ENCODE measurements around the gene LAMTOR4. TPM values are rescaled to one million over a fixed set of nuclear protein-coding genes. Genes with fewer than 3 reads are reported as not detected.

LAMTOR4 gene
- total RNA-seq, 4 donors from 2014 or later, result 53.3 to 197 (median 115) TPM

- no peaks in the 10 kb centered on the region for H3K27me3 ChIP-seq
- no peaks in the 10 kb centered on the region for H3K36me3 ChIP-seq
- H3K4me1 ChIP-seq, result peaks cover 0 to 17% of the 10 kb centered on the region in 2 donors
- no peak overlapping the region for H3K27ac ChIP-seq
- no peak for DNase-seq
- no peak for TF ChIP-seq POLR2A (IDR thresholded peaks at IDR 0.05)
- TF ChIP-seq CTCF (IDR thresholded peaks at IDR 0.05), result no peak
- no peak overlapping the region for H3K4me3 ChIP-seq
- intact Hi-C loops (cut with DNase I; ENCODE audit: low total_unique reads), result no loop called here
- no peaks in the 10 kb centered on the region for H3K9me3 ChIP-seq
Observed at GRCh38 chr7:100102950-100103840, 45.5 kb upstream of the LAMTOR4 start.

DNA sequence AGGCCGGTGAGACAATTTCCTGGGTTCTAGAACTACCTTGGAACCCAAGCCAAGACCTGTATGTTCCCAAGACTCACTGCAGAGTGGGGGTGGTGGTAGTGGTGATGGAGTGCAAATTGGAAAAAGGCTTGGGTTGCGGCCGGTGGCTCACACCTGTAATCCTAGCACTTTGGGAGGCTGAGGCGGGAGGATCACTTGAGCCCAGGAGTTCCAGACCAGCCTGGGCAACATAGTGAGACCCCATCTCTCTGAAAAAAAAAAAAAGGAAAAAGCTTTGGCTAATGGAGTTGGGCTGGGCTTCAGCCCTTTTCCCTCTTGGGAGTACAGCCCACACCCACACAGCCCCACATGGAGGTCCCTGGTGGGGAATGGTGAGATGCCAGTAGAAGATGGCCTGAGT is 43.2 kb upstream of the LAMTOR4 start:
- no peaks in the 10 kb centered on the region for H3K27me3 ChIP-seq
- H3K36me3 ChIP-seq, result no peaks in the 10 kb centered on the region
- no peak overlapping the region for H3K27ac ChIP-seq
- H3K4me3 ChIP-seq, result no peak overlapping the region
- peaks cover 0 to 5% of the 10 kb centered on the region in 2 donors for H3K4me1 ChIP-seq
- no peak for DNase-seq
- no peaks in the 10 kb centered on the region for H3K9me3 ChIP-seq
- TF ChIP-seq CTCF (IDR thresholded peaks at IDR 0.05) (no peak), POLR2A (IDR thresholded peaks at IDR 0.05) (no peak)
- intact Hi-C loops (cut with DNase I; ENCODE audit: low total_unique reads), result no loop called here

- DNase-seq, result no peak
- Histone ChIP-seq H3K4me3 (no peak overlapping the region), H3K36me3 (no peaks in the 10 kb centered on the region), H3K27me3 (no peaks in the 10 kb centered on the region), H3K27ac (no peak overlapping the region), H3K9me3 (no peaks in the 10 kb centered on the region), H3K4me1 (peaks cover 0 to 5% of the 10 kb centered on the region in 2 donors)
- no peak for TF ChIP-seq POLR2A (IDR thresholded peaks at IDR 0.05)
- TF ChIP-seq CTCF (IDR thresholded peaks at IDR 0.05), result no peak
- intact Hi-C loops (cut with DNase I; ENCODE audit: low total_unique reads), result no loop called here
Observed at GRCh38 chr7:100106633-100107032, 42.1 kb upstream of the LAMTOR4 start.

DNA sequence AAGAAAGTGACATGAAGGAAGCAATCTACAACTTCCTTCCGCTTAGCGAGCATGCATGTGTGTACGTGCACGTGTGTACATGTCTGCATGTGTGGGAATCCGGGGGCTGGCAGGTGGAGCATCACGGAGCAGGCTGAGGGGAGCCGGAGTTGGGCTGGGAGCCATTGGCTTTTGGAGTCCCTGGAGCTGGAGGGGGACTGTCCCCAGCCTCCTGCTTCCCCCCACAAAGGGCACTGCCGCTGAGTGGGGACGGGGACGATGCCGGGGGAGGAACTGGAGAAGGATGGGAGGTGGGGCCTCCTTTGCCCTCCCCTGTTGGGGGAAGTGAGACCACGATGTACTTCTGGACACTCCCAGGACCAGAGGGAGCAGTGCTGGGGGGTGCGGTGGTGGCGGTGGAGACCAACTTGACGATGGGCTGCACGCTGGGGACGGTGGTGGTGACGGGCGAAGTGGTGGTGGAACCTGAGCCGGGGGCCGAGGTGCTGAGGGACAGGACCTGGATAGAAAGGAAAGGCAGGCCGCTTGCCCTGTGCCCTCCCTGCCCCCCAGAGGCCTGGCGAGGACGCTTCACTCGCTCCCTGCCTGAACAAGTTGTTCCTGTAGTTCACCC is 41.5 kb upstream of the LAMTOR4 start:
- H3K9me3 ChIP-seq, result no peaks in the 10 kb centered on the region
- no peak overlapping the region for H3K4me3 ChIP-seq
- H3K27me3 ChIP-seq, result no peaks in the 10 kb centered on the region
- TF ChIP-seq CTCF (IDR thresholded peaks at IDR 0.05) (no peak), POLR2A (IDR thresholded peaks at IDR 0.05) (no peak)
- intact Hi-C loops (cut with DNase I; ENCODE audit: low total_unique reads), result no loop called here
- H3K4me1 ChIP-seq, result peaks cover 0 to 4% of the 10 kb centered on the region in 2 donors
- no peaks in the 10 kb centered on the region for H3K36me3 ChIP-seq
- no peak for DNase-seq
- no peak overlapping the region for H3K27ac ChIP-seq

DNA sequence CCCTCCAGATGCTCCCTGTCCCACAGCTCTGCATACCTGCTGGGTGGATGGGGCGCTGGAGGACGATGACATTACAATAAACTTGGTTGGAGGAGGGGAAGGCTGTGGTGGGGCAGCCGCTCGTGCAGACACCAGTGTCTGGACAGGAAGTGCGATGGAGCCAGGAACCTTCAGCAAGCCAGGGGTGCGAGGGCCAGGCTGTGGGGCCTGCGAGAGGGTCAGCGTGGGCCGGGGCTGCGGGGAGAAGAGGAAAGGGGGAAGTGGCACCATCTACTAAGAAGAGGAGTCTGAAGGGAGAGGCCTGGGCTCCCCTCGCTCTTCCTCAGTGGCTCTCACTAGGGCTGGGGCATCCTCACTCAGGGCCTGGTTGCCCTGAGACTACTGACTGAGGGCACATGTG is 40.8 kb upstream of the LAMTOR4 start:
- intact Hi-C loops (cut with DNase I; ENCODE audit: low total_unique reads), result no loop called here
- Histone ChIP-seq H3K27me3 (no peaks in the 10 kb centered on the region), H3K27ac (no peak overlapping the region), H3K4me3 (no peak overlapping the region), H3K36me3 (no peaks in the 10 kb centered on the region), H3K9me3 (no peaks in the 10 kb centered on the region), H3K4me1 (no peaks in the 10 kb centered on the region)
- DNase-seq, result no peak
- TF ChIP-seq CTCF (IDR thresholded peaks at IDR 0.05) (no peak), POLR2A (IDR thresholded peaks at IDR 0.05) (no peak)
